Large intestine (tissue), 3 donors: ENCODE measurements around the gene HES1. TPM values are rescaled to one million over a fixed set of nuclear protein-coding genes. Genes with fewer than 3 reads are reported as not detected.

Experiments
- DNase-seq, 2 donors: peaks; one replicate each; pipeline versions ENCODE4 v3.0.0 to v3.0.0-alpha.2; 2013
- H3K27ac ChIP-seq: one replicate; pipeline ENCODE4 v1.5.1; 2013; ENCODE audit warnings: low read length
- H3K27me3 ChIP-seq: 2 replicates; pipeline ENCODE4 v1.6.1; 2013; ENCODE audit warnings: low read length; ENCODE audit not compliant: control insufficient read depth, insufficient read depth
- H3K36me3 ChIP-seq: 2 replicates; pipeline ENCODE4 v1.6.1; 2013; ENCODE audit warnings: low read length; ENCODE audit not compliant: control insufficient read depth, insufficient read depth
- H3K4me1 ChIP-seq: one replicate; pipeline ENCODE4 v1.6.1; 2013; ENCODE audit warnings: low read length; ENCODE audit not compliant: control insufficient read depth, insufficient read depth
- H3K4me3 ChIP-seq: one replicate; pipeline ENCODE4 v1.5.1; 2013; ENCODE audit warnings: low read length
- H3K9me3 ChIP-seq: one replicate; pipeline ENCODE4 v1.6.1; 2013; ENCODE audit warnings: mild to moderate bottlenecking, low read depth, low read length, moderate library complexity; ENCODE audit not compliant: control insufficient read depth
- WGBS: methylation state at CpG from one replicate; pipeline ENCODE4 v1.1.5; 2013; ENCODE audit warnings: low lambda C conversion rate; ENCODE audit not compliant: insufficient coverage; 5-methylcytosine and 5-hydroxymethylcytosine counted together
- polyA plus RNA-seq: library from polyadenylated mRNA; unstranded; fragments of 120-200 nt; gene quantifications from one replicate; pipeline ENCODE4 v1.2.1, GENCODE V29; 2013

HES1 gene
- polyA plus RNA-seq, 1 donor: 53.9 TPM

DNA sequence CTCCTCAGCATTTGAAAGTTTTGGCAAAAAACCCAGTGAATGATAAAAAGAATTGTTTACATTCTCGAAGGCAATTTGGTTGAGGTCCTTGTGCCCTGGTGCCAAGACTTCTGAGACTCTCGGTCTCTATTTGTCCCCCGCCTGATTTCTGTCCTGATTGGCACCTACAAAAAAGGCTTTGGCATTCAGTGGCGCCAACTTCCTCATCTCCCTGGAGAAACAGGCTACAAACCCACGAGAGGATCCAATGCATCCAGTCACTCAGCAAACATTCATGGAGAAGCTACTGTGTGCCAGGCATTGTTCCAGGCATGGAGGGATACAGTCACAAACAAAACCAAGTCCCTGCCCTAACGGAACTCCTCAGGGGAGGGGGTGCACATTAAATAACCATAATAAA is 42.7 kb downstream of the HES1 start:
- H3K4me1 ChIP-seq: no peaks in the 10 kb centered on the region
- no CpG with 5 or more reads among the region's 6 CpGs for WGBS
- peaks cover 2% of the 10 kb centered on the region for H3K27me3 ChIP-seq
- no peak for DNase-seq
- no peak overlapping the region for H3K4me3 ChIP-seq
- no peak overlapping the region for H3K27ac ChIP-seq
- H3K9me3 ChIP-seq: no peaks in the 10 kb centered on the region
- no peaks in the 10 kb centered on the region for H3K36me3 ChIP-seq

DNA sequence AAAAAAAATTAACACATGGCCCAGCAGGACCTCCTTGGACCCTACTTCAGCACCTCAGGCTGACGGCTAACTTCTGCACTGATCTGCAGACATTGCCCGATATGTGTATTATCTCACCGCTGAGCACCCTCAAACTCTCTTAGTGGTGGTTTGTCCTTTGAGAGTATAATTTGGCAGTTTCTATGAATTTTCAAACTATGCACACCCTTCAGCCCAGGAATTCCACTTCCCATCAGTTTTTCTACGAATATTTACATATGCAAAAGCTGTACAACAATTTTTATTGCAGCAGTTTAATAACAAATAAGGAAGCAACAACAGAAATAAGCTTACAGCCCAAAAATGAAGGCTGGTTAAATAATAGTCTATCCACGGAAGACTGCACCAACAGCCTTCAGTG is 44.6 kb downstream of the HES1 start:
- no CpG with 5 or more reads among the region's 5 CpGs for WGBS
- Histone ChIP-seq H3K36me3 (no peaks in the 10 kb centered on the region), H3K9me3 (no peaks in the 10 kb centered on the region), H3K4me3 (no peak overlapping the region), H3K27ac (no peak overlapping the region), H3K27me3 (peaks cover 2% of the 10 kb centered on the region), H3K4me1 (no peaks in the 10 kb centered on the region)
- no peak for DNase-seq

DNA sequence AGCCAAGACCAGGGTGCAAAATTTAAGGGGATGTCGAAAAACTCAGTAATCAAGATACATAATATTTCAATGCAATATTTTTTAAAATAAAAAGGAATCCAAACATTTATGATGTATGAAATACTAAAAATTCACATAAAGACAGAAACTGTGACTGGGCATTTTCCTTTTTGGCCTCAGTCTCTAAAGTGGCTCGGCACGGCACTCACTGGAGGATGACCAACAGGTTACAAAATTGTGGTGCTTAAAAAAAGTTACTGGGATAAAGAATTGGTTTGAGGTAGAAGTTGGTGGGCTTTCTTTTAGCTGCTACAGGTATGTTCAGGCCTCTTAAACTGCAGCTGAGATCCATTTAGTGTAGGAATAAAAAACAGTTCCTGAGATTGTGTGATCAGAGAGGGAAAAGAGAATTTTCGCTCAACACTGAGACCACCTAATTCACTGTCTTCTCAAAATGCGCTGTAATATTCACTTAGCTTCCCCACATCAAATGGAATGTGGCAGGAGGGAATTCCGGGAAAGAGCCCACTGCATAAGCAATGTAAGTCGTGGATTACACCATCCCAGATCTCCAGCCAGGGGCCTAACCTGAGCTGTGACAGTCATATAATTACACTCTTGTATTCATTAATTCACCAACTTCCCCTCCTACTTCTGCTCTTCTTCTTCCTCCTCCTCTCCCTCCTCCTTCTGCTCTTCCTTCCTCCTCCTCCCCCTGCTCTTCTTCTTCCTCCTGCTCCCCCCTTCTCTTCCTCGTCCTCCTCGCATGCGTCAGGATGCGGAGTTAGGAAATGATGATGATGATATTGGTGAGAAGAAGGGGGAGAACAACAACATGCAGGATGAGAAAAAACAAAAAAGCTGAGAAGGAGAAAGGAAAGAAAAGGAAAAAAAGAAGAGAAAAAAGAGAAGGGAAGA is 45.9 kb downstream of the HES1 start:
- WGBS: 100% methylated on average over 2 of the region's 11 CpGs
- Histone ChIP-seq H3K27ac (no peak overlapping the region), H3K9me3 (no peaks in the 10 kb centered on the region), H3K4me1 (no peaks in the 10 kb centered on the region), H3K4me3 (no peak overlapping the region), H3K36me3 (no peaks in the 10 kb centered on the region), H3K27me3 (no peaks in the 10 kb centered on the region)
- no peak for DNase-seq

GRCh38 chr3:194183271-194183670 is 47.3 kb downstream of the HES1 start:
- no peak for DNase-seq
- Histone ChIP-seq H3K4me1 (no peaks in the 10 kb centered on the region), H3K27me3 (no peaks in the 10 kb centered on the region), H3K36me3 (no peaks in the 10 kb centered on the region), H3K4me3 (no peak overlapping the region), H3K27ac (no peak overlapping the region), H3K9me3 (no peaks in the 10 kb centered on the region)
- WGBS: no CpG with 5 or more reads among the region's 4 CpGs

- Histone ChIP-seq H3K36me3 (no peaks in the 10 kb centered on the region), H3K4me1 (no peaks in the 10 kb centered on the region), H3K4me3 (no peak overlapping the region), H3K27me3 (no peaks in the 10 kb centered on the region), H3K27ac (no peak overlapping the region), H3K9me3 (no peaks in the 10 kb centered on the region)
- DNase-seq: no peak
- WGBS: no CpG with 5 or more reads among the region's 4 CpGs
Observed at GRCh38 chr3:194184265-194184751, 48.4 kb downstream of the HES1 start.

- Histone ChIP-seq H3K4me1 (no peaks in the 10 kb centered on the region), H3K36me3 (no peaks in the 10 kb centered on the region), H3K9me3 (no peaks in the 10 kb centered on the region), H3K4me3 (no peak overlapping the region), H3K27ac (no peak overlapping the region), H3K27me3 (no peaks in the 10 kb centered on the region)
- WGBS: no CpG with 5 or more reads among the region's 1 CpG
- DNase-seq: no peak
Observed at GRCh38 chr3:194184801-194185200, 48.9 kb downstream of the HES1 start.

DNA sequence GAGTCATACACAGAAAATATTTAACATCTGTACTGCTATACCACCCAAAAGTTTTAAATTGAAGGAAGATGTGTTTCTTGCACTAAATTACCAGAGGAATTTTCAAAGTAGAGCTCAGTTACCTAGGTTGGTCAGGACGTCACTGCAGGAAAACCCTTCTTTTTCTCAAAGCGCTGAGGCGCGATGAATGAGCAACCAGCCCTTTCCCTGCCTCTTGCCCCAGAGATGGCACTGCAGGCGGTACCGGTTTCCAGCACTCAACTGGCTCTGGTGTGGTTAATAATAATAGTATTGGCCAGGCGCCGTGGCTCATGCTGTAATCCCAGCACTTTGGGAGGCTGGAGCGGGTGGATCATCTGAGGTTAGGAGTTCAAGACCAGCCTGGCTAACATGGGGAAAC is 49.3 kb downstream of the HES1 start:
- no peaks in the 10 kb centered on the region for H3K27me3 ChIP-seq

DNA sequence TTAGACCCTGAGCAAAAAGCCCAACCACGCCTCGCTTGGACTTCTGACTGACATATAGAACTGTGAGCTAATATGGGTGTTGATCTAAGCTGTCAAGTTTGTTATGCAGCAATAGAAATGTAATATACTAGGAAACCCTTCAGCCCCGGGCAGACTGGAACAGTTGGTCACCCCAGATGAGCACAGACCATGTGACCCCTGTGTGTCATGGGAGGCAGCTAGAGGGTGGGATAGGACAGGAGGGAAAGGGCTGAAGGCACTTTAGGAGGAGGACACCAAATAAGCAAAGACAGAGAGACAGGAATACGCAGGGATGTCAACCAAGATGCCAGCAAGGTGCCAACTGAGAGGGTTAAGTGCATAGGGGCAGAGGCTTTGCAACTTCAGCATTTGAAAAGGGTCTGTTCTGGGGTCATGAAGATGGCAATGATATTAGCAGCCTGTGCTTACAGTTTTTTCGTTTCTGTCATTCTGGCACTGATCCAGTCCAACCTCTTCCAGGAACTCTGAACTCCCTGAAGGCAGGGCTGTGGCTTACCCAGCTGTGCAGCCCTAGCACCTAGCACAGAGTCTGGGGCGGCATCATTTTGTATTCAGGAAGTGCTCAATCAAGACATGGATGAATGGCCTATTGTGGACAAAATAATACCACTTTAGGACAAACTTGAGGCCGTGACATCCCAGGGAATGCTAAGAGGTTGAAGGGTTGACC is 51.4 kb downstream of the HES1 start:
- Histone ChIP-seq H3K36me3 (no peaks in the 10 kb centered on the region), H3K27ac (no peak overlapping the region), H3K9me3 (no peaks in the 10 kb centered on the region), H3K4me1 (no peaks in the 10 kb centered on the region), H3K27me3 (no peaks in the 10 kb centered on the region), H3K4me3 (no peak overlapping the region)
- no CpG with 5 or more reads among the region's 7 CpGs for WGBS
- no peak for DNase-seq

More for the DNA sequence above, 49.3 kb downstream of the HES1 start:
- H3K27ac ChIP-seq: no peak overlapping the region
- no peaks in the 10 kb centered on the region for H3K36me3 ChIP-seq
- no peaks in the 10 kb centered on the region for H3K4me1 ChIP-seq
- H3K4me3 ChIP-seq: no peak overlapping the region
- DNase-seq: no peak
- H3K9me3 ChIP-seq: no peaks in the 10 kb centered on the region
- WGBS: no CpG with 5 or more reads among the region's 9 CpGs

Other genes starting within 250 kb of the HES1 start
- 0.09 TPM for gene CPN2, start 215.2 kb downstream of the HES1 start, polyA plus RNA-seq
- gene LRRC15, start 233.6 kb downstream of the HES1 start, polyA plus RNA-seq: 0.03 TPM